Measurements from ENCODE around the gene KRT81. TPM values are rescaled to one million over a fixed set of nuclear protein-coding genes. Genes with fewer than 3 reads are reported as not detected.

Gene KRT81
- total RNA-seq, 2 experiments from 2014 or later = not detected

DNA sequence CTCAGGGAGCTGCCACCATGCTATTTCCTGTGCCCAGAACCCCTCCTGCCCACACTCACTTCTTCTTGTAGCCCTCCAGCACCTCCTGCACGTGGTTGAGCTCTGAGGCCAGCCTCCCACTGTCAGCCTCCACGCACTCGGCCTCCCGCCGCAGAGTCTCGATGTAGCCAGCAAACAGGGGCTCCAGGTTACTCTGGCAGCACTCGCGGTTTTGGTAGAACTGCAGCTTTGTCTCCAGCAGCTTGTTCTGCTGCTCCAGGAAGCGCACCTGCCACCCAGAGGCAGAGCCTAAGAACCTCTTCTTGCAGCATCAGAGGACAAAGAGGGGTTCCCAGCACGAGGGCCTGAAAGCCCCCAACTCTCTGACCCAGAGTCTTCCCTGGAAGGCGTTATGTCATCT is 27.8 kb upstream of the KRT81 start:
- DNase-seq = no peak
- no peaks in the 10 kb centered on the region for H3K4me1 Mint-ChIP-seq (ENCODE audit: low read depth)
- no peak for TF ChIP-seq CTCF (IDR thresholded peaks at IDR 0.05)
- no peak for ATAC-seq
- no peak overlapping the region for H3K27ac Mint-ChIP-seq
- intact Hi-C loops (cut with micrococcal nuclease) = no loop called here
- ChIA-PET CTCF (interaction anchor here (1.1 to 1.5 kb wide), 2 partner anchors 9 to 179 kb away, joined by 3 to 4 read pairs; no protein-coding TSS in a partner anchor), POLR2A (no interaction called here)
- H3K36me3 Mint-ChIP-seq (ENCODE audit: low read depth) = no peaks in the 10 kb centered on the region
- H3K4me3 Mint-ChIP-seq = no peak overlapping the region
- H3K9me3 Mint-ChIP-seq = no peaks in the 10 kb centered on the region
- H3K27me3 Mint-ChIP-seq = peaks cover 10% of the 10 kb centered on the region

DNA sequence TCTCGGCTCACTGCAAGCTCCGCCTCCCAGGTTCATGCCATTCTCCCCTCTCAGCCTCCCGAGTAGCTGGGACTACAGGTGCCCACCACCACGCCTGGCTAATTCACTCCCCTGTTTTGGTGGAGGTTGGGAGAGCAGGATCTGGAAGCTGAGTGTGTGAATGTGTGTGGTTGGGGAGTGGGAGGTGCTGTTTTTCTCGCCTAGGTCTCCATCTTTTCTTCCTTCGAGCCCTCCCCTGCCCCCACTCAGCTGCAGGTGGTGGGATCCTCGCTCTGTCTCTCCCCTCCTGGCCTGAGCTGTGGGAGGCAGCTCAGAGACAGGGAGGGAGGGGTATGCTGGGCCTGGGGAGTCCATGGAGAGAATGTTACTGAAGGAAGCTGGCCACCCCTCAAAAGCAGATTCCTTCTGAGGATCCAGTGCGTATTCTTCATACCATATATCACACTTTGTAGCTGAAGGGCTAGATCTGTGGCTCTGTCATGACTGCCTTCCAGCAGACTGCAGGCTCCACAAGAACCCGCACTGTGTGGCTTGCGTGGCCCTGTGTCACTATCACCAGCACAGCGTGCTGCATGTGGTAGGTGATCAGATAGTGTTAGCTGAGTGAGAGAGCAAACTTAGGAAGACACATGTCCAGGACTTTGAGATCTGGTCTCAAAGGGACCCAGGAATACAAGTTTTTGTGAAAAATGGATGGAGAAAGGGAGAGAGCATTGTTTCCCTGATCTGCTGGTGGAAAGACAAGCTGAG is 27.1 kb upstream of the KRT81 start:
- intact Hi-C loops (cut with micrococcal nuclease) = no loop called here
- POLR2A ChIA-PET = no interaction called here
- H3K4me3 Mint-ChIP-seq = no peak overlapping the region
- CTCF ChIA-PET = interaction anchor here (0.6 to 1.5 kb wide), 3 partner anchors 9 to 178 kb away, joined by 3 to 5 read pairs (median 3); no protein-coding TSS in a partner anchor
- no peak for ATAC-seq
- peaks cover 12% of the 10 kb centered on the region for H3K27me3 Mint-ChIP-seq
- H3K4me1 Mint-ChIP-seq (ENCODE audit: low read depth) = no peaks in the 10 kb centered on the region
- H3K27ac Mint-ChIP-seq = no peak overlapping the region
- no peak for DNase-seq
- H3K36me3 Mint-ChIP-seq (ENCODE audit: low read depth) = no peaks in the 10 kb centered on the region
- TF ChIP-seq CTCF (IDR thresholded peaks at IDR 0.05) = no peak
- H3K9me3 Mint-ChIP-seq = no peaks in the 10 kb centered on the region

- H3K36me3 Mint-ChIP-seq (ENCODE audit: low read depth) = no peaks in the 10 kb centered on the region
- H3K27me3 Mint-ChIP-seq = peaks cover 14% of the 10 kb centered on the region
- H3K4me1 Mint-ChIP-seq (ENCODE audit: low read depth) = no peaks in the 10 kb centered on the region
- no peak overlapping the region for H3K4me3 Mint-ChIP-seq
- H3K27ac Mint-ChIP-seq = no peak overlapping the region
- CTCF ChIA-PET = interaction anchor here (1.4 to 1.5 kb wide), 2 partner anchors 10 to 177 kb away, joined by 3 to 5 read pairs; no protein-coding TSS in a partner anchor
- no peak for DNase-seq
- ATAC-seq = no peak
- intact Hi-C loops (cut with micrococcal nuclease) = no loop called here
- H3K9me3 Mint-ChIP-seq = no peaks in the 10 kb centered on the region
- TF ChIP-seq CTCF (IDR thresholded peaks at IDR 0.05) = no peak
- POLR2A ChIA-PET = no interaction called here
These were observed 26.2 kb upstream of the KRT81 start for GRCh38 chr12:52317468-52318052.

DNA sequence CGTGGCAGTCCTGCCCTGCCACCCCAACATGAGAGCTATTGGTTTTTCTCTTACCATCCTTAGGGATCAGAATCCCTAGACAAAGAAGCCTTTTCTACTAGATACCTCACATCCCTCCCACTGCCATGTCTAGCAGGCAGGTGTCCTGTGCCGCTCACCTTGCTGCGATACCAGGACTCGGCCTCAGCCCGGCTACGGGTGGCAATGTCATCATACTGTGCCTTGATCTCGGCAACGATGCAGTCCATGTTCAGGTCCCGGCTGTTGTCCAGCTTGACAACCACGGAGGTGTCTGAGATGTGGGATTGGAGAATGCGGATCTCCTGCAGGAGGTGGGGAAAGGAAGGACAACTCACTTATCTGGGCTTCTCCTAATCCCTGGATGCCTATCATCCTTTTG is 25.4 kb upstream of the KRT81 start:
- Mint-ChIP-seq H3K27ac (no peak overlapping the region), H3K4me3 (no peak overlapping the region), H3K27me3 (peaks cover 12% of the 10 kb centered on the region), H3K36me3 (ENCODE audit: low read depth) (no peaks in the 10 kb centered on the region), H3K4me1 (ENCODE audit: low read depth) (no peaks in the 10 kb centered on the region), H3K9me3 (no peaks in the 10 kb centered on the region)
- no peak for TF ChIP-seq CTCF (IDR thresholded peaks at IDR 0.05)
- ChIA-PET POLR2A (no interaction called here), CTCF (interaction anchor here (2.6 kb wide), 1 partner anchor 11 kb away, joined by 11 read pairs; no protein-coding TSS in a partner anchor)
- DNase-seq (no peak), ATAC-seq (no peak)
- intact Hi-C loops (cut with micrococcal nuclease) = no loop called here

DNA sequence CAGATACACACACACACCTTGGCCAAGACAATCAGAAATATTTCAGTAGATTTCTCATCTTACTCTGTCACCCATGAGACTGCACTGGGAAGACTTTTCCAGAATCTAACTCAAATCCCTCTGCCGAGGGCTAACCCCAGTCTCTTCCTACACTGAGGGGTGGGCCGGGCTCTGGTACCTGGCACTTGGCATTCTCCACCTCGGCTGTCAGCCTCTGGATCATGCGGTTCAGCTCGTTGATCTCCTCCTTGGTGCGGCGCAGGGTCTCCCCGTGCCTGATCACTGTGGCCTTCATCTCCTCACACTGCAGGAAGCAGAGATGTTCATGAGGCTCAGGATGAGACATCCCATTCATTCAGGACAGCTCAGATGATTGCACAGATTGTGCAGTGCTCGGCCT is 25.0 kb upstream of the KRT81 start:
- Mint-ChIP-seq H3K27me3 (peaks cover 16% of the 10 kb centered on the region), H3K9me3 (no peaks in the 10 kb centered on the region), H3K27ac (no peak overlapping the region), H3K4me3 (no peak overlapping the region), H3K36me3 (ENCODE audit: low read depth) (no peaks in the 10 kb centered on the region), H3K4me1 (ENCODE audit: low read depth) (no peaks in the 10 kb centered on the region)
- ChIA-PET CTCF (interaction anchor here (1.3 to 2.6 kb wide), 4 partner anchors 9 to 23 kb away, joined by 3 to 11 read pairs (median 5); no protein-coding TSS in a partner anchor), POLR2A (no interaction called here)
- DNase-seq (no peak), ATAC-seq (no peak)
- TF ChIP-seq CTCF (IDR thresholded peaks at IDR 0.05) = no peak
- intact Hi-C loops (cut with micrococcal nuclease) = no loop called here

Measured in activated CD8-positive, alpha-beta T cell treated with anti-CD3 and anti-CD28 coated beads for 36 hours (primary cell).